GM19351 (cell line): ENCODE results near the gene WDR54.
A peak's percentile ranks its signal among the peaks of the same experiment; 100 is the strongest.
"Not testable (repeated sequence)": the region's sequence is repeated elsewhere in the genome, so short reads cannot be mapped to it uniquely, and the experiment has no call there.

Experiments
- ATAC-seq: cut with Tn5 transposase; IDR thresholded peaks from one replicate; pipeline ENCODE4 v1.9.1; 2021; ENCODE audit warnings: mild to moderate bottlenecking, moderate library complexity; ENCODE audit not compliant: unreplicated experiment

WDR54 gene

GRCh38 chr2:74450570-74451190 lies 29.1 kb downstream of the WDR54 start:
- no peak for ATAC-seq

- peak; percentile 36 for ATAC-seq
Measured at GRCh38 chr2:74454654-74455511, 33.4 kb downstream of the WDR54 start, which contains the start of gene INO80B. TSS of gene INO80B (plus strand) at chr2:74455087. CDS start at chr2:74455117, 30 bp downstream.

GRCh38 chr2:74457129-74457548 lies 35.6 kb downstream of the WDR54 start:
- no peak for ATAC-seq

GRCh38 chr2:74457549-74458131 lies 36.1 kb downstream of the WDR54 start:
- ATAC-seq: peak; percentile 32

- ATAC-seq: peak; percentile 81
Measured at GRCh38 chr2:74458132-74458937, 36.8 kb downstream of the WDR54 start, which contains the start of gene WBP1. TSS of gene WBP1 (plus strand) at chr2:74458438. CDS start at chr2:74458603, 165 bp downstream.

GRCh38 chr2:74458938-74459363 lies 37.4 kb downstream of the WDR54 start:
- no peak for ATAC-seq

GRCh38 chr2:74459503-74460118 lies 38.1 kb downstream of the WDR54 start:
- not testable (repeated sequence) for ATAC-seq

- not testable (repeated sequence) for ATAC-seq
Measured at GRCh38 chr2:74460187-74460586, 38.7 kb downstream of the WDR54 start.

GRCh38 chr2:74461187-74462053 lies 39.9 kb downstream of the WDR54 start:
- ATAC-seq: no peak

GRCh38 chr2:74462054-74462785 lies 40.7 kb downstream of the WDR54 start:
- no peak for ATAC-seq

- ATAC-seq: no peak
Measured at GRCh38 chr2:74462786-74463105, 41.2 kb downstream of the WDR54 start.

GRCh38 chr2:74464406-74464805 lies 42.9 kb downstream of the WDR54 start:
- no peak for ATAC-seq

GRCh38 chr2:74470742-74471141 lies 49.2 kb downstream of the WDR54 start:
- ATAC-seq: not testable (repeated sequence)

- ATAC-seq: no peak
Measured at GRCh38 chr2:74471332-74472065, 50.0 kb downstream of the WDR54 start.

GRCh38 chr2:74472086-74472944 lies 50.8 kb downstream of the WDR54 start, which contains the start of gene MRPL53:
TSS of gene MRPL53 (minus strand) at chr2:74472680. CDS start at chr2:74472660, 20 bp downstream.
- peak; percentile 90 for ATAC-seq

GRCh38 chr2:74472945-74473258 lies 51.4 kb downstream of the WDR54 start:
- ATAC-seq: no peak

- no peak for ATAC-seq
Measured at GRCh38 chr2:74474481-74474880, 53.0 kb downstream of the WDR54 start.
